ENCODE results near the gene THADA.

The THADA gene

DNA sequence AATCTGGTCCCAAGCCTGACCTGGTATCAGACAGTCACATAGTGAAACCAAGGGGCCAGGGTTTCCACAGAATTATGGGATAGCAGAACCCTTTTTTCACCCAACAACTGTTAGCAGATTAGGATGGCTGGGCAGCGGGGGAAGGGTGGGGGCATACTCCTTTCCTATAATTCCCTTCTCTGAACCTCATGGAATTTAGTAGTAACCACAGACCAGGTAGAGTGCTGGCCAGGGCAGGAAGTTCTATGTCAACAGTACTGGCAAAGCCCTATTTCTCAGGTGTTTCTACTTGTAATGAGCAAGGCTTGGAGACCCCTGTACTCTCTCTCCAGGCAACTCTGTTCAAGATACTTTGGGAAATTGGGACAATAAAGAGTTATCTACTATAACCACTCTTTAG is 174.6 kb downstream of the THADA start:
- ATAC-seq (ENCODE audit: low read depth), result peak; percentile 63; the same call in 2 of the 3 replicates
- Histone ChIP-seq H3K27ac (ENCODE audit: poor library complexity, severe bottlenecking) (peak overlapping the region; percentile 5), H3K4me3 (ENCODE audit: severe bottlenecking) (no peak overlapping the region), H3K4me1 (ENCODE audit: insufficient read depth, poor library complexity, severe bottlenecking) (peaks cover 31% of the 10 kb centered on the region), H3K27me3 (ENCODE audit: insufficient read depth, poor library complexity, severe bottlenecking) (no peaks in the 10 kb centered on the region), H3K9me3 (ENCODE audit: severe bottlenecking) (no peaks in the 10 kb centered on the region), H3K36me3 (ENCODE audit: low read depth) (no peaks in the 10 kb centered on the region)
- DNase-seq (ENCODE audit: low spot score), result no peak
- no peak for TF ChIP-seq CTCF (IDR thresholded peaks at IDR 0.05; ENCODE audit: poor library complexity, severe bottlenecking)

DNA sequence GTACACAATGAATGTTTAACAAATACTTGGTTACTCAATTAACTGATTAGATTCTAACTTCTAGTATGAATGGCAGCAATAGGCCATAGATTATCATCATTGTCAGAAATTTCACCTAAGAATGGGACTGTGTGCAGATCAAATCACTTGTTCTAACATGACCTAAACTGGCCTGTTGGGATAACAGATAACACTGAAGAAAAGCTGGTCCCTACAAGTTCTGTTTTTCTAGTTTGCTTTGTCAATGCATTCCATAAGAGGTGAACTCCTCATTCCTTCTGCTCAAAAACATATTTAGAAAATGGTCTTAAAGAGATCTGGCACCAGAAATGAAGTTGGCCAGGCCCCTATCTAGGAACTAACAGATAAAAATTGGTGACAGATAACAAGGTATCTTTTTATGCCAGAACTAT is 175.4 kb downstream of the THADA start:
- TF ChIP-seq CTCF (IDR thresholded peaks at IDR 0.05; ENCODE audit: poor library complexity, severe bottlenecking), result no peak
- H3K4me1 ChIP-seq (ENCODE audit: insufficient read depth, poor library complexity, severe bottlenecking), result peaks cover 24% of the 10 kb centered on the region
- peak overlapping the region; percentile 5 for H3K27ac ChIP-seq (ENCODE audit: poor library complexity, severe bottlenecking)
- no peaks in the 10 kb centered on the region for H3K9me3 ChIP-seq (ENCODE audit: severe bottlenecking)
- H3K36me3 ChIP-seq (ENCODE audit: low read depth), result no peaks in the 10 kb centered on the region
- H3K27me3 ChIP-seq (ENCODE audit: insufficient read depth, poor library complexity, severe bottlenecking), result no peaks in the 10 kb centered on the region
- DNase-seq (ENCODE audit: low spot score) (no peak), ATAC-seq (ENCODE audit: low read depth) (no peak; the same call in 2 of the 3 replicates)
- no peak overlapping the region for H3K4me3 ChIP-seq (ENCODE audit: severe bottlenecking)

DNA sequence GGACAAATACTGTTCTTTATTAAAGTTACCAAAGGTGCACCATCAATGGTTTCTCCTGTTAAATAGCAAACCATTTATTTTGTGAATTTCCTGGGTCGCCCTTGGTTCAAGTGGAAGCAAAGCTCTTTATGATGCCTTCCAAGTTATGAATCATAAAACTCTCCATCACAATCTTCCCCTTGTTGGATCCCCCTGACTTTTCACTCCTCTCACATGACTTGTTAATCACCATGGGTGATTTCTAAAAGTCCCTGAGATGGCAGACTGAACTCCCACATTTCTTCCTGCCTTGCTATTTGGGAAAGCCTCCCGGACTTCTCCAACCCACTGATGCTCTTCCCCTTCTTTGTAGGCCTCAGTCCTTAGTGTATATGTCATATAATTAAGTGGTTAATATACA is 176.0 kb downstream of the THADA start:
- peaks cover 24% of the 10 kb centered on the region for H3K4me1 ChIP-seq (ENCODE audit: insufficient read depth, poor library complexity, severe bottlenecking)
- ATAC-seq (ENCODE audit: low read depth), result no peak
- H3K4me3 ChIP-seq (ENCODE audit: severe bottlenecking), result no peak overlapping the region
- DNase-seq (ENCODE audit: low spot score), result no peak
- H3K9me3 ChIP-seq (ENCODE audit: severe bottlenecking), result no peaks in the 10 kb centered on the region
- TF ChIP-seq CTCF (IDR thresholded peaks at IDR 0.05; ENCODE audit: poor library complexity, severe bottlenecking), result no peak
- H3K27me3 ChIP-seq (ENCODE audit: insufficient read depth, poor library complexity, severe bottlenecking), result no peaks in the 10 kb centered on the region
- no peaks in the 10 kb centered on the region for H3K36me3 ChIP-seq (ENCODE audit: low read depth)
- H3K27ac ChIP-seq (ENCODE audit: poor library complexity, severe bottlenecking), result peak overlapping the region; percentile 5

- Histone ChIP-seq H3K27ac (ENCODE audit: poor library complexity, severe bottlenecking) (no peak overlapping the region), H3K9me3 (ENCODE audit: severe bottlenecking) (no peaks in the 10 kb centered on the region), H3K36me3 (ENCODE audit: low read depth) (no peaks in the 10 kb centered on the region), H3K4me3 (ENCODE audit: severe bottlenecking) (no peak overlapping the region), H3K27me3 (ENCODE audit: insufficient read depth, poor library complexity, severe bottlenecking) (no peaks in the 10 kb centered on the region), H3K4me1 (ENCODE audit: insufficient read depth, poor library complexity, severe bottlenecking) (peaks cover 22% of the 10 kb centered on the region)
- DNase-seq (ENCODE audit: low spot score) (no peak), ATAC-seq (ENCODE audit: low read depth) (no peak)
- no peak for TF ChIP-seq CTCF (IDR thresholded peaks at IDR 0.05; ENCODE audit: poor library complexity, severe bottlenecking)
Observed at GRCh38 chr2:43419243-43419642, 176.6 kb downstream of the THADA start.

DNA sequence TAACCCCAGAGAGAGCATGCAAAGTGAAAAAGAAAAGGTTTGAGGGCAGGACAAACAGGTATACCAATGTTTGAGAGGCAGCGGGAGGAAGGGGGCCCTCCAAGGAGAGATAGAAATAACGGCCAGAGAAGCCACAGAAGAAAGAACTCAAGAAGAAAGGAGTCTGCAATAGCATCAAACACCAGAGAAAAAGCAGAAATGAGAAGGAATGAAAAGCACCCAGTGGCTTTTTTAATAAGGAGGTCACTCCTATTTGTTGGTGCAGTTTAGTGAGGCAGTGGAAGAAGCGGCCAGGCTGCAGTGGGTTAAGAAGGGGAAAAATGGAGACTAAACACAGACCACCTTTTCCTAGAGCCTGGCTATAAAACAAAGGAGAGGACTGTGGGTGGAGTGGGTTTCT is 177.2 kb downstream of the THADA start:
- Histone ChIP-seq H3K4me1 (ENCODE audit: insufficient read depth, poor library complexity, severe bottlenecking) (peaks cover 18% of the 10 kb centered on the region), H3K36me3 (ENCODE audit: low read depth) (no peaks in the 10 kb centered on the region), H3K4me3 (ENCODE audit: severe bottlenecking) (no peak overlapping the region), H3K27ac (ENCODE audit: poor library complexity, severe bottlenecking) (no peak overlapping the region), H3K27me3 (ENCODE audit: insufficient read depth, poor library complexity, severe bottlenecking) (no peaks in the 10 kb centered on the region), H3K9me3 (ENCODE audit: severe bottlenecking) (no peaks in the 10 kb centered on the region)
- TF ChIP-seq CTCF (IDR thresholded peaks at IDR 0.05; ENCODE audit: poor library complexity, severe bottlenecking), result no peak
- ATAC-seq (ENCODE audit: low read depth) (no peak), DNase-seq (ENCODE audit: low spot score) (no peak)

Measured in RWPE2 (cell line).